GM23338 (cell line): ENCODE results near the gene ZBTB48. TPM values are rescaled to one million over a fixed set of nuclear protein-coding genes. Genes with fewer than 3 reads are reported as not detected.

ENCODE experiments used
- ATAC-seq: fragments of 200-7000 bp; cut with Tn5 transposase; 3 replicates; pipeline ENCODE4 v1.9.1; 2020
- DNase-seq: peaks from one replicate; pipeline ENCODE4 v3.0.0-alpha.2; 2015; ENCODE audit warnings: low spot score
- H2AFZ ChIP-seq: fragments of 200-600 bp; sonication (generic); 2 replicates; pipeline ENCODE4 v1.8.0; 2016; ENCODE audit warnings: antibody characterized with exemption, mild to moderate bottlenecking, moderate library complexity
- H3F3A ChIP-seq: fragments of 200-600 bp; sonication (generic); replicated peaks from 2 replicates; pipeline ENCODE4 v1.8.0; 2017; ENCODE audit warnings: antibody characterized with exemption, mixed run types, low read depth
- H3K27ac ChIP-seq: fragments of 200-600 bp; sonication (generic); 2 replicates; pipeline ENCODE4 v1.6.1; 2016; ENCODE audit warnings: low read depth
- H3K27me3 ChIP-seq: fragments of 200-600 bp; sonication (generic); 2 replicates; pipeline ENCODE4 v1.8.0; 2016; ENCODE audit warnings: mild to moderate bottlenecking, mixed run types, moderate library complexity; ENCODE audit not compliant: insufficient read depth
- H3K36me3 ChIP-seq: fragments of 200-600 bp; sonication (generic); 2 replicates; pipeline ENCODE4 v1.8.0; 2016; ENCODE audit warnings: mild to moderate bottlenecking; ENCODE audit not compliant: insufficient read depth
- H3K4me1 ChIP-seq: fragments of 200-600 bp; sonication (generic); 2 replicates; pipeline ENCODE4 v1.8.0; 2016; ENCODE audit warnings: mild to moderate bottlenecking, moderate library complexity; ENCODE audit not compliant: insufficient read depth
- H3K4me2 ChIP-seq: fragments of 200-600 bp; sonication (generic); 2 replicates; pipeline ENCODE4 v1.7.1; 2017; ENCODE audit warnings: mixed run types
- H3K4me3 ChIP-seq: fragments of 200-600 bp; sonication (generic); 2 replicates; pipeline ENCODE4 v1.6.1; 2016; ENCODE audit warnings: mixed run types
- H3K79me2 ChIP-seq: fragments of 200-600 bp; sonication (generic); replicated peaks from 2 replicates; pipeline ENCODE4 v1.8.0; 2017; ENCODE audit warnings: mild to moderate bottlenecking; ENCODE audit not compliant: insufficient read depth
- H3K9me2 ChIP-seq: fragments of 200-600 bp; sonication (generic); 2 replicates; pipeline ENCODE4 v1.8.0; 2017; ENCODE audit not compliant: insufficient read depth
- H4K20me1 ChIP-seq: fragments of 200-600 bp; sonication (generic); replicated peaks from 2 replicates; pipeline ENCODE4 v1.8.0; 2017; ENCODE audit warnings: mild to moderate bottlenecking; ENCODE audit not compliant: insufficient read depth
- H3K27ac Mint-ChIP-seq: 2 replicates; pipeline ENCODE4 v1.8.0; 2020; ENCODE audit warnings: inconsistent platforms, mild to moderate bottlenecking, moderate library complexity, mixed read lengths
- H3K27me3 Mint-ChIP-seq: 3 replicates; pipeline ENCODE4 v1.8.0; 2022; ENCODE audit warnings: low read depth, mild to moderate bottlenecking, moderate library complexity, mixed read lengths, inconsistent platforms; ENCODE audit not compliant: insufficient read depth, poor library complexity
- H3K36me3 Mint-ChIP-seq: 3 replicates; pipeline ENCODE4 v1.8.0; 2021; ENCODE audit warnings: low read depth, mild to moderate bottlenecking, inconsistent platforms, moderate library complexity, mixed read lengths
- H3K4me1 Mint-ChIP-seq: 3 replicates; pipeline ENCODE4 v1.8.0; 2020; ENCODE audit warnings: mild to moderate bottlenecking, inconsistent platforms, mixed read lengths
- H3K4me3 Mint-ChIP-seq: 3 replicates; pipeline ENCODE4 v1.8.0; 2021; ENCODE audit warnings: moderate library complexity, mild to moderate bottlenecking, inconsistent platforms, mixed read lengths
- H3K9me3 Mint-ChIP-seq: 3 replicates; pipeline ENCODE4 v1.8.0; 2020; ENCODE audit warnings: moderate library complexity, mild to moderate bottlenecking, inconsistent platforms, mixed read lengths
- EZH2 ChIP-seq: fragments of 200-600 bp; sonication (generic); IDR thresholded peaks from one replicate; pipeline ENCODE4 v1.8.0; 2017; ENCODE audit warnings: antibody characterized with exemption, mild to moderate bottlenecking, low read depth; ENCODE audit not compliant: unreplicated experiment
- NANOG ChIP-seq: IDR thresholded peaks from 2 replicates; pipeline ENCODE4 v1.6.1; 2016; ENCODE audit warnings: antibody characterized with exemption, borderline replicate concordance
- POLR2AphosphoS5 ChIP-seq: IDR thresholded peaks from 2 replicates; pipeline ENCODE4 v1.6.1; 2016; ENCODE audit warnings: antibody characterized with exemption, low read depth
- ZNF114 ChIP-seq: fragments of 250-450 bp; sonication (Bioruptor Pico); IDR thresholded peaks from 2 replicates; pipeline ENCODE4 v1.5.0; 2020; ENCODE audit warnings: mild to moderate bottlenecking, moderate library complexity
- polyA plus RNA-seq: library from polyadenylated mRNA; unstranded; fragments of >200 nt; fragmentation: Nextera tagmentation; extraction: Ambion mirVana; gene quantifications from 2 replicates; pipeline ENCODE4 v1.2.1, GENCODE V29; 2016
- total RNA-seq: library from RNA; depleted of rRNA; stranded (reverse); fragments of >200 nt; shearing (Covaris generic); gene quantifications from 2 replicates; pipeline ENCODE4 v1.2.3, GENCODE V29; 2014
- TF ChIP-seq, protein P1 (sequence below): IDR thresholded peaks from 2 replicates; pipeline ENCODE4 v1.6.1; 2016; ENCODE audit warnings: antibody characterized with exemption
- TF ChIP-seq, protein P2 (sequence below), 2 experiments: fragments of 200-600 bp in 1 of 2; sonication (generic) in 1 of 2; conservative IDR thresholded peaks; 2 replicates each; pipeline versions ENCODE4 v1.5.1 to v1.6.1; 2016 to 2017; ENCODE audit warnings: antibody characterized with exemption in 2 of 2, low read depth in 2 of 2, mild to moderate bottlenecking in 2 of 2, moderate library complexity in 1 of 2
- TF ChIP-seq, protein P3 (sequence below): fragments of 250-450 bp; sonication (Bioruptor Pico); IDR thresholded peaks from 2 replicates; pipeline ENCODE4 v1.5.0; 2020; ENCODE audit warnings: mild to moderate bottlenecking, moderate library complexity
- TF ChIP-seq, protein P4 (sequence below): IDR thresholded peaks from one replicate; pipeline ENCODE4 v1.6.1; 2018; ENCODE audit warnings: antibody characterized with exemption; ENCODE audit not compliant: unreplicated experiment

The ZBTB48 gene
- total and polyA plus RNA-seq, 2 experiments from 2014 or later: 17.3 to 25.5 TPM

DNA sequence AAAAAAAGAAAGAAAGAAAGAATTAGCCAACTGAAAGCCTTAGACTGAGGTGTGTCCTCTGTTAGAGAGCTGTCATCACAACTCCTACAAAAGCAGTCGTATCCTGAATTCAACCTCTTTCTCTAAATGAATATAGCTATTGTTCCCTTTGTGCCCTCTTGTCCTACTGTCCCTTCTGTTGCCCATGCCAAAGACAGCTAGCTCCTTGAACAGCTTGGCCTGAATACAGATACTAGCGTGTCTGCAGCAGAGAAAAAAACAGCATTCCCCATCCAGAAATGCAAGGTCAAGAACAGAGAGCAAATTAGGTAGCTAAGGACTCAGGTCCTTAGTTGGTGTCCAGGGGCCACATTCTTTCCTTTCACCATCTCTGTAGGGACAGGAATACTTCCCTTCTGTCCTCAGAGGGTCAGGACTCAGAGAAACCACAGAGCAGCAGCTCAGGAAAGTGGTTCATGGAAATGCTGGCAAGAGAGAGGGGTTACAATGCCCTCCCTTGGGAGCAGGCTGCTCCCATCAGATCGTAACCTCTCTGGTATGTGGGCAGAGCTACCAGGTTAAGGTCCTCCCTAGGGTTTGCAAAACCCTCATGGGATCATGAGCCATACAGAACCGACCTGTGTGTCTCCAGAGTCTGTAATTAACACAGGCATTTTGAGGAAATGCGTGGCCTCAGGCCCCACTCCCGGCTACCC, 1.8 kb upstream of the ZBTB48 start:
- Histone ChIP-seq H3K27ac (no peak overlapping the region), H4K20me1 (no peaks in the 10 kb centered on the region; the same call in 1 of the 2 replicates), H3K4me3 (no peak overlapping the region), H3K4me2 (no peak overlapping the region), H3K36me3 (no peaks in the 10 kb centered on the region), H3K4me1 (peaks cover 13% of the 10 kb centered on the region; the same call in 1 of the 2 replicates), H3K9me2 (no peaks in the 10 kb centered on the region), H2AFZ (no peak overlapping the region), H3K27me3 (no peaks in the 10 kb centered on the region), H3F3A (no peaks in the 10 kb centered on the region; the same call in 1 of the 2 replicates), H3K79me2 (peaks cover 14% of the 10 kb centered on the region)
- no peak for DNase-seq
- H3K4me1 Mint-ChIP-seq: peaks cover 14% of the 10 kb centered on the region
- H3K27ac Mint-ChIP-seq: no peak overlapping the region
- 0 out of 3 replicates have a peak, but pooled peaks cover 2% of the 10 kb centered on the region for H3K36me3 Mint-ChIP-seq
- H3K27me3 Mint-ChIP-seq: peaks cover 3% of the 10 kb centered on the region
- TF ChIP-seq, protein P1, sequence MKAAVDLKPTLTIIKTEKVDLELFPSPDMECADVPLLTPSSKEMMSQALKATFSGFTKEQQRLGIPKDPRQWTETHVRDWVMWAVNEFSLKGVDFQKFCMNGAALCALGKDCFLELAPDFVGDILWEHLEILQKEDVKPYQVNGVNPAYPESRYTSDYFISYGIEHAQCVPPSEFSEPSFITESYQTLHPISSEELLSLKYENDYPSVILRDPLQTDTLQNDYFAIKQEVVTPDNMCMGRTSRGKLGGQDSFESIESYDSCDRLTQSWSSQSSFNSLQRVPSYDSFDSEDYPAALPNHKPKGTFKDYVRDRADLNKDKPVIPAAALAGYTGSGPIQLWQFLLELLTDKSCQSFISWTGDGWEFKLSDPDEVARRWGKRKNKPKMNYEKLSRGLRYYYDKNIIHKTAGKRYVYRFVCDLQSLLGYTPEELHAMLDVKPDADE: no peak
- no peak for TF ChIP-seq NANOG
- TF ChIP-seq, protein P2, sequence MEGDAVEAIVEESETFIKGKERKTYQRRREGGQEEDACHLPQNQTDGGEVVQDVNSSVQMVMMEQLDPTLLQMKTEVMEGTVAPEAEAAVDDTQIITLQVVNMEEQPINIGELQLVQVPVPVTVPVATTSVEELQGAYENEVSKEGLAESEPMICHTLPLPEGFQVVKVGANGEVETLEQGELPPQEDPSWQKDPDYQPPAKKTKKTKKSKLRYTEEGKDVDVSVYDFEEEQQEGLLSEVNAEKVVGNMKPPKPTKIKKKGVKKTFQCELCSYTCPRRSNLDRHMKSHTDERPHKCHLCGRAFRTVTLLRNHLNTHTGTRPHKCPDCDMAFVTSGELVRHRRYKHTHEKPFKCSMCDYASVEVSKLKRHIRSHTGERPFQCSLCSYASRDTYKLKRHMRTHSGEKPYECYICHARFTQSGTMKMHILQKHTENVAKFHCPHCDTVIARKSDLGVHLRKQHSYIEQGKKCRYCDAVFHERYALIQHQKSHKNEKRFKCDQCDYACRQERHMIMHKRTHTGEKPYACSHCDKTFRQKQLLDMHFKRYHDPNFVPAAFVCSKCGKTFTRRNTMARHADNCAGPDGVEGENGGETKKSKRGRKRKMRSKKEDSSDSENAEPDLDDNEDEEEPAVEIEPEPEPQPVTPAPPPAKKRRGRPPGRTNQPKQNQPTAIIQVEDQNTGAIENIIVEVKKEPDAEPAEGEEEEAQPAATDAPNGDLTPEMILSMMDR (conservative IDR thresholded peaks at IDR 0.05; ENCODE audit: low read depth in 2 of 2): no peak
- TF ChIP-seq, protein P3, sequence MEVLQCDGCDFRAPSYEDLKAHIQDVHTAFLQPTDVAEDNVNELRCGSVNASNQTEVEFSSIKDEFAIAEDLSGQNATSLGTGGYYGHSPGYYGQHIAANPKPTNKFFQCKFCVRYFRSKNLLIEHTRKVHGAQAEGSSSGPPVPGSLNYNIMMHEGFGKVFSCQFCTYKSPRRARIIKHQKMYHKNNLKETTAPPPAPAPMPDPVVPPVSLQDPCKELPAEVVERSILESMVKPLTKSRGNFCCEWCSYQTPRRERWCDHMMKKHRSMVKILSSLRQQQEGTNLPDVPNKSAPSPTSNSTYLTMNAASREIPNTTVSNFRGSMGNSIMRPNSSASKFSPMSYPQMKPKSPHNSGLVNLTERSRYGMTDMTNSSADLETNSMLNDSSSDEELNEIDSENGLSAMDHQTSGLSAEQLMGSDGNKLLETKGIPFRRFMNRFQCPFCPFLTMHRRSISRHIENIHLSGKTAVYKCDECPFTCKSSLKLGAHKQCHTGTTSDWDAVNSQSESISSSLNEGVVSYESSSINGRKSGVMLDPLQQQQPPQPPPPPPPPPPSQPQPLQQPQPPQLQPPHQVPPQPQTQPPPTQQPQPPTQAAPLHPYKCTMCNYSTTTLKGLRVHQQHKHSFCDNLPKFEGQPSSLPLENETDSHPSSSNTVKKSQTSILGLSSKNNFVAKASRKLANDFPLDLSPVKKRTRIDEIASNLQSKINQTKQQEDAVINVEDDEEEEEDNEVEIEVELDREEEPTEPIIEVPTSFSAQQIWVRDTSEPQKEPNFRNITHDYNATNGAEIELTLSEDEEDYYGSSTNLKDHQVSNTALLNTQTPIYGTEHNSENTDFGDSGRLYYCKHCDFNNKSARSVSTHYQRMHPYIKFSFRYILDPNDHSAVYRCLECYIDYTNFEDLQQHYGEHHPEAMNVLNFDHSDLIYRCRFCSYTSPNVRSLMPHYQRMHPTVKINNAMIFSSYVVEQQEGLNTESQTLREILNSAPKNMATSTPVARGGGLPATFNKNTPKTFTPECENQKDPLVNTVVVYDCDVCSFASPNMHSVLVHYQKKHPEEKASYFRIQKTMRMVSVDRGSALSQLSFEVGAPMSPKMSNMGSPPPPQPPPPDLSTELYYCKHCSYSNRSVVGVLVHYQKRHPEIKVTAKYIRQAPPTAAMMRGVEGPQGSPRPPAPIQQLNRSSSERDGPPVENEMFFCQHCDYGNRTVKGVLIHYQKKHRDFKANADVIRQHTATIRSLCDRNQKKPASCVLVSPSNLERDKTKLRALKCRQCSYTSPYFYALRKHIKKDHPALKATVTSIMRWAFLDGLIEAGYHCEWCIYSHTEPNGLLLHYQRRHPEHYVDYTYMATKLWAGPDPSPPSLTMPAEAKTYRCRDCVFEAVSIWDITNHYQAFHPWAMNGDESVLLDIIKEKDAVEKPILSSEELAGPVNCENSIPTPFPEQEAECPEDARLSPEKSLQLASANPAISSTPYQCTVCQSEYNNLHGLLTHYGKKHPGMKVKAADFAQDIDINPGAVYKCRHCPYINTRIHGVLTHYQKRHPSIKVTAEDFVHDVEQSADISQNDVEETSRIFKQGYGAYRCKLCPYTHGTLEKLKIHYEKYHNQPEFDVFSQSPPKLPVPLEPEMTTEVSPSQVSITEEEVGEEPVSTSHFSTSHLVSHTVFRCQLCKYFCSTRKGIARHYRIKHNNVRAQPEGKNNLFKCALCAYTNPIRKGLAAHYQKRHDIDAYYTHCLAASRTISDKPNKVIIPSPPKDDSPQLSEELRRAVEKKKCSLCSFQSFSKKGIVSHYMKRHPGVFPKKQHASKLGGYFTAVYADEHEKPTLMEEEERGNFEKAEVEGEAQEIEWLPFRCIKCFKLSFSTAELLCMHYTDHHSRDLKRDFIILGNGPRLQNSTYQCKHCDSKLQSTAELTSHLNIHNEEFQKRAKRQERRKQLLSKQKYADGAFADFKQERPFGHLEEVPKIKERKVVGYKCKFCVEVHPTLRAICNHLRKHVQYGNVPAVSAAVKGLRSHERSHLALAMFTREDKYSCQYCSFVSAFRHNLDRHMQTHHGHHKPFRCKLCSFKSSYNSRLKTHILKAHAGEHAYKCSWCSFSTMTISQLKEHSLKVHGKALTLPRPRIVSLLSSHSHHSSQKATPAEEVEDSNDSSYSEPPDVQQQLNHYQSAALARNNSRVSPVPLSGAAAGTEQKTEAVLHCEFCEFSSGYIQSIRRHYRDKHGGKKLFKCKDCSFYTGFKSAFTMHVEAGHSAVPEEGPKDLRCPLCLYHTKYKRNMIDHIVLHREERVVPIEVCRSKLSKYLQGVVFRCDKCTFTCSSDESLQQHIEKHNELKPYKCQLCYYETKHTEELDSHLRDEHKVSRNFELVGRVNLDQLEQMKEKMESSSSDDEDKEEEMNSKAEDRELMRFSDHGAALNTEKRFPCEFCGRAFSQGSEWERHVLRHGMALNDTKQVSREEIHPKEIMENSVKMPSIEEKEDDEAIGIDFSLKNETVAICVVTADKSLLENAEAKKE (CRISPR knock-in tag): no peak
- TF ChIP-seq EZH2: no peak
- TF ChIP-seq, protein P4, sequence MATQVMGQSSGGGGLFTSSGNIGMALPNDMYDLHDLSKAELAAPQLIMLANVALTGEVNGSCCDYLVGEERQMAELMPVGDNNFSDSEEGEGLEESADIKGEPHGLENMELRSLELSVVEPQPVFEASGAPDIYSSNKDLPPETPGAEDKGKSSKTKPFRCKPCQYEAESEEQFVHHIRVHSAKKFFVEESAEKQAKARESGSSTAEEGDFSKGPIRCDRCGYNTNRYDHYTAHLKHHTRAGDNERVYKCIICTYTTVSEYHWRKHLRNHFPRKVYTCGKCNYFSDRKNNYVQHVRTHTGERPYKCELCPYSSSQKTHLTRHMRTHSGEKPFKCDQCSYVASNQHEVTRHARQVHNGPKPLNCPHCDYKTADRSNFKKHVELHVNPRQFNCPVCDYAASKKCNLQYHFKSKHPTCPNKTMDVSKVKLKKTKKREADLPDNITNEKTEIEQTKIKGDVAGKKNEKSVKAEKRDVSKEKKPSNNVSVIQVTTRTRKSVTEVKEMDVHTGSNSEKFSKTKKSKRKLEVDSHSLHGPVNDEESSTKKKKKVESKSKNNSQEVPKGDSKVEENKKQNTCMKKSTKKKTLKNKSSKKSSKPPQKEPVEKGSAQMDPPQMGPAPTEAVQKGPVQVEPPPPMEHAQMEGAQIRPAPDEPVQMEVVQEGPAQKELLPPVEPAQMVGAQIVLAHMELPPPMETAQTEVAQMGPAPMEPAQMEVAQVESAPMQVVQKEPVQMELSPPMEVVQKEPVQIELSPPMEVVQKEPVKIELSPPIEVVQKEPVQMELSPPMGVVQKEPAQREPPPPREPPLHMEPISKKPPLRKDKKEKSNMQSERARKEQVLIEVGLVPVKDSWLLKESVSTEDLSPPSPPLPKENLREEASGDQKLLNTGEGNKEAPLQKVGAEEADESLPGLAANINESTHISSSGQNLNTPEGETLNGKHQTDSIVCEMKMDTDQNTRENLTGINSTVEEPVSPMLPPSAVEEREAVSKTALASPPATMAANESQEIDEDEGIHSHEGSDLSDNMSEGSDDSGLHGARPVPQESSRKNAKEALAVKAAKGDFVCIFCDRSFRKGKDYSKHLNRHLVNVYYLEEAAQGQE: no peak
- no peak for TF ChIP-seq POLR2AphosphoS5
- no peak for TF ChIP-seq ZNF114 (CRISPR knock-in tag)
- no peak overlapping the region for H3K4me3 Mint-ChIP-seq
- no peak for ATAC-seq
- H3K9me3 Mint-ChIP-seq: no peaks in the 10 kb centered on the region
